ENCODE results near the gene FOLR2.
"Not testable (repeated sequence)": the region's sequence is repeated elsewhere in the genome, so short reads cannot be mapped to it uniquely, and the experiment has no call there.

Gene FOLR2

GRCh38 chr11:72243173-72244059, 26.8 kb downstream of the FOLR2 start:
- no peak for DNase-seq

- no peak for DNase-seq
Observed at GRCh38 chr11:72244060-72244360, 27.4 kb downstream of the FOLR2 start, which contains the start of gene PHOX2A. TSS of gene PHOX2A (minus strand) at chr11:72244176. CDS start at chr11:72244004, 172 bp downstream.

GRCh38 chr11:72244361-72245262, 28.0 kb downstream of the FOLR2 start:
- no peak for DNase-seq

- DNase-seq: no peak
Observed at GRCh38 chr11:72245263-72245816, 28.7 kb downstream of the FOLR2 start.

- DNase-seq: no peak
Observed at GRCh38 chr11:72247584-72247983, 31.0 kb downstream of the FOLR2 start.

- DNase-seq: no peak
Observed at GRCh38 chr11:72249961-72250360, 33.4 kb downstream of the FOLR2 start.

- no peak for DNase-seq
Observed at GRCh38 chr11:72250661-72251464, 34.3 kb downstream of the FOLR2 start.

GRCh38 chr11:72251614-72252013, 35.0 kb downstream of the FOLR2 start:
- no peak for DNase-seq

GRCh38 chr11:72253392-72253791, 36.8 kb downstream of the FOLR2 start:
- no peak for DNase-seq

GRCh38 chr11:72254299-72254993, 37.9 kb downstream of the FOLR2 start:
- DNase-seq: no peak

GRCh38 chr11:72257570-72257969, 41.0 kb downstream of the FOLR2 start:
- peak; percentile 62 for DNase-seq

- no peak for DNase-seq
Observed at GRCh38 chr11:72259490-72259889, 42.9 kb downstream of the FOLR2 start.

- DNase-seq: no peak
Observed at GRCh38 chr11:72260574-72260973, 44.0 kb downstream of the FOLR2 start.

GRCh38 chr11:72263361-72263760, 46.8 kb downstream of the FOLR2 start:
- DNase-seq: peak; percentile 36

GRCh38 chr11:72265951-72266350, 49.4 kb downstream of the FOLR2 start:
- DNase-seq: no peak

- not testable (repeated sequence) for DNase-seq
Observed at GRCh38 chr11:72266960-72267359, 50.4 kb downstream of the FOLR2 start.

GRCh38 chr11:72267956-72268617, 51.5 kb downstream of the FOLR2 start:
- no peak for DNase-seq
